Skeletal muscle tissue (tissue), 4 donors: ENCODE measurements around the gene TSPYL4. TPM values are rescaled to one million over a fixed set of nuclear protein-coding genes. Genes with fewer than 3 reads are reported as not detected.
A peak's percentile ranks its signal among the peaks of the same experiment; 100 is the strongest.

ENCODE experiments used
- H3K27ac ChIP-seq: one replicate; pipeline ENCODE4 v1.7.0; 2013; ENCODE audit warnings: mild to moderate bottlenecking, low read depth, low read length, inconsistent platforms
- H3K27me3 ChIP-seq, 3 donors: one replicate each; pipeline ENCODE4 v1.7.0; 2013; ENCODE audit warnings: low read length in 3 of 3; ENCODE audit not compliant: control insufficient read depth in 3 of 3, insufficient read depth in 3 of 3
- H3K36me3 ChIP-seq, 3 donors: one replicate each; pipeline ENCODE4 v1.7.0; 2013; ENCODE audit warnings: low read length in 3 of 3; ENCODE audit not compliant: control insufficient read depth in 3 of 3, insufficient read depth in 3 of 3
- H3K4me1 ChIP-seq, 3 donors: one replicate each; pipeline ENCODE4 v1.7.0; 2013; ENCODE audit warnings: low read length in 3 of 3, mild to moderate bottlenecking in 3 of 3; ENCODE audit not compliant: control insufficient read depth in 3 of 3, insufficient read depth in 3 of 3
- H3K4me3 ChIP-seq, 3 donors: one replicate each; pipeline ENCODE4 v1.7.0; 2013; ENCODE audit warnings: low read length in 3 of 3
- H3K9ac ChIP-seq, 3 donors: one replicate each; pipeline ENCODE4 v1.7.0; 2013; ENCODE audit warnings: low read length in 3 of 3, mild to moderate bottlenecking in 3 of 3, moderate library complexity in 2 of 3, low read depth in 1 of 3
- H3K9me3 ChIP-seq, 3 donors: one replicate each; pipeline ENCODE4 v1.7.0; 2013; ENCODE audit warnings: low read length in 3 of 3; ENCODE audit not compliant: control insufficient read depth in 3 of 3
- total RNA-seq: library from RNA; depleted of rRNA; stranded (reverse); fragments of >200 nt; gene quantifications from one replicate; pipeline ENCODE4 v1.2.3, GENCODE V29; 2014
- donor health status: Osteomylitis.

The TSPYL4 gene
- total RNA-seq, 1 donor from 2014 or later: 8.4 TPM

DNA sequence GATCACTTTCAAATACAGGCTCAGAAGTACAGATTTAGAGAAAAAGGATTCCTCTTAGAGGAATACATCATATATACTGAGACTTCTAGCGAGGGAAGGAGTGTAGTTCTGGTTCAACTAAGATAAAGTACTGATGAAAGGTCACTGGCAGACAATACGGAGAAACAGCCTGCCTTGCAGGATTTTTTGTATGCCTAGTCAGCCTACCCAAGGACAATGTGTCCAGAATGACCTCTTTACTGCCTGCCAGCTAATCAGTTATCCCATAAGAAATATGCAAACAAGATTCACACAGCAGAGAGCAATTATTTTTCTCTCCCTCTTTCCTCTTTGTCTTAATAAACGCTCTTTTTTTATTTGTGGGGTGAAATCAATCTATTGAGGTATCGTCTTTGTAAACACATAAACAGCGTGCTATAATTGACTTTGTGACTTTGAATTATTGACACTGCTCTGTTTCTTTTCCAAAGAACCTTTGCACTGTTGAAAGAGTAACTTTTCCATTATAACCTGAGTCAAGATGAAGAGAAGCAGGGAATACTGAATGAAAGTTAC is 1.4 kb upstream of the TSPYL4 start:
- Histone ChIP-seq H3K9ac (peak overlapping the region in 1 of 3 donors; percentile 72), H3K27me3 (no peaks in the 10 kb centered on the region), H3K9me3 (no peaks in the 10 kb centered on the region), H3K4me1 (peaks cover 17 to 28% (median 22%) of the 10 kb centered on the region in 3 donors), H3K27ac (no peak overlapping the region), H3K4me3 (no peak overlapping the region), H3K36me3 (peaks cover 0 to 3% (median 0%) of the 10 kb centered on the region in 3 donors)

DNA sequence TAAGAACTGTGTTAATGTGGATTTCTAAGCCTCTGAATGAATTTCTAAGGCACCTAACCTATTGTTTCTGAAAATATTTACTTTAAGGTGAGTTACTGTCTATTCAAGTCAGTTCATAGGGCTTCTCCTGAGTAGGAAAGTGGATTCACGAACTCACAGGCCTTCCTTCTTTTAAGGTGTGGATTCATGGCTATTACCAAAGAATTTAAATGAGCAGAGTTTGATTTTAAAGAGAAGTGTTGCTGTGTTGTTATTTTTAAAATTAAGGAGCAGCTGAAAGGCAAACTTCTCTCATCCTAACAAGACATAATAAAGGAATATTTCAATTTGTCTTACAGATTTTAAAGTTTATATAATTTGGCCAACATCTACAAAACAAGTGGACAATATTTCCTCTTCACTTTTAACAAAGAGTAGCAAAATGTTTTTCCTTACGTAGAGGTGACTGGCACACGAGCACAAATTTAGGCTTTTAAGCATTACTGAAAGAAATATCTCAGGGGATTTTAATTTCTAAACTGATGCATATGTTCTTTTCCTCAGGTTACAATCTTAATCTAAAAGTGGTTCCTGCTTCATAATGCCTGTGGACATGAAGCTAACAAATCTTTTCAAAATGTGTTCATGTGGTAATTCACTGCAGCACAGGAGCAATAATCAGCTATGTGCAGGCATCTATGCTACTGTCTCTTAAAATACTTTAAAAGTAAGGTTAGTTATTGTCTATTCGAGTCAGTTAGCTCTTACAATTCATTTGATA is 602 bp upstream of the TSPYL4 start:
- Histone ChIP-seq H3K4me3 (peak overlapping the region; percentile 89 to 93 (median 92)), H3K4me1 (peaks cover 17 to 28% (median 24%) of the 10 kb centered on the region in 3 donors), H3K9ac (peak overlapping the region; percentile 72 to 91 (median 86)), H3K27ac (peak overlapping the region; percentile 73), H3K27me3 (no peaks in the 10 kb centered on the region), H3K36me3 (peaks cover 0 to 3% (median 0%) of the 10 kb centered on the region in 3 donors), H3K9me3 (no peaks in the 10 kb centered on the region)

- Histone ChIP-seq H3K4me3 (peak overlapping the region; percentile 89 to 93 (median 92)), H3K4me1 (peaks cover 17 to 28% (median 24%) of the 10 kb centered on the region in 3 donors), H3K27ac (peak overlapping the region; percentile 73), H3K9me3 (no peaks in the 10 kb centered on the region), H3K9ac (peak overlapping the region; percentile 72 to 91 (median 86)), H3K27me3 (no peaks in the 10 kb centered on the region), H3K36me3 (no peaks in the 10 kb centered on the region)
These were observed 729 bp downstream of the TSPYL4 start for GRCh38 chr6:116253188-116253504.

DNA sequence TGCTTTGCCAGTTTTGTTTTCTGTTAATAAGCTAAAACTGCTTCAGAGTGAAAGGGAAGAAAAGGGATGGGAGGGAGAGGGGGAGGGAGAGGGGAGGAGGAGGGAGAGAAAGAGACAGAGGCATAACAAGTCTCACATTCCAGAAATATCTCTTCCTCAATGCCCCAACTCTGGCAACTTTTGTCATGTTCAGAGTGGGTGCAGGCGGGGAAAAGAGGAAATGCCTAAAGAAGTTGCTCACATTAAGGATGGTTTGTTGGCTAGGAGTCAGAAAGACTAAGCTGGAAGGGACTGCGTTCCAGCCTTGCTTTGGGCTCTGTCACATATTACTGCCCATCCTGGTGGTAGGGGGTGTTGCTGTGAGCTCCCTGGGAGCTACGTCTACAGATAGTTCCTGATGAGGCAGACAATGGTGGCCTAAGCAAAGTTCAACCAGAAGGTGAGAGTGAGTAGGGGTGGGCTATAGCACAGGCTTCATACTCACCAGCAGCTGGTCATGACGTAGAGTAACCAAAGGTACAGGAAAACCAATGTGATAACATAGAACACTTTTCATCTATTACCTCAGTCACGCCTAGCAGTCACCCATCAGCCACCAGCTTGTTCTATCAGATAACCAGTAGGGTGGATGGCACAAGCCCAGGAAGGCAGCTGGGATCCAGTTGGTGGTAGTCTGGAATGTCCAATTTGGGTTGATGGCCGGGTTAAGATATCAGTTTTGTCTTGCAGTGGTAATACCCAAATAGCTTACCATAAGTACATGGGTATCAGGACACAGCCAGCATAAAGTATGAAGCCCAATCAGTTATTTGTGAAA is 2.1 kb downstream of the TSPYL4 start:
- H3K9ac ChIP-seq: no peak overlapping the region
- no peak overlapping the region for H3K27ac ChIP-seq
- peak overlapping the region in 1 of 3 donors; percentile 26 for H3K4me3 ChIP-seq
- H3K36me3 ChIP-seq: no peaks in the 10 kb centered on the region
- no peaks in the 10 kb centered on the region for H3K27me3 ChIP-seq
- peaks cover 17 to 28% (median 24%) of the 10 kb centered on the region in 3 donors for H3K4me1 ChIP-seq
- no peaks in the 10 kb centered on the region for H3K9me3 ChIP-seq

- no peaks in the 10 kb centered on the region for H3K27me3 ChIP-seq
- H3K9me3 ChIP-seq: no peaks in the 10 kb centered on the region
- H3K4me3 ChIP-seq: no peak overlapping the region
- no peak overlapping the region for H3K9ac ChIP-seq
- peaks cover 2 to 3% (median 2%) of the 10 kb centered on the region in 3 donors for H3K36me3 ChIP-seq
- H3K27ac ChIP-seq: no peak overlapping the region
- H3K4me1 ChIP-seq: peaks cover 17 to 25% (median 24%) of the 10 kb centered on the region in 3 donors
These were observed 5.3 kb downstream of the TSPYL4 start for GRCh38 chr6:116248577-116248976.

DNA sequence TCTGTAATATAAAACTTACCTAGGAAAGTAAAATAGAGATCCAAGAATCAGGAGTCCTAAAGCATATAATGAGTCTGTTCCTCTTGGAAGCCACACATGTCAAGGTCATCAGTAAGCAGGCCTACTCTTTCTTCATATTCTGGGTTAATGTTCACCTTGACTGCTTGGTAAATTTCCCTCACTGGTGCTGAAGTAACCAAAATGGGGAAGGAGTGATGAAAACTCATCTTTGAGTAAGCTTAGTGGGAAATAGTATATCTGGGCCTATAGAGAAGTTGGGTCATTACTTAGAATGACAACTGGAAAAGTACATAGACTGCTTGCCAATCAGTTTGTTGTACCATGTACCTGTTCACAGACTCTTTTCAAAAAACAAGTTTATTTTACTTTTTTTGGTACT is 6.6 kb downstream of the TSPYL4 start:
- no peak overlapping the region for H3K9ac ChIP-seq
- no peaks in the 10 kb centered on the region for H3K9me3 ChIP-seq
- no peaks in the 10 kb centered on the region for H3K27me3 ChIP-seq
- H3K4me1 ChIP-seq: peaks cover 10 to 16% (median 14%) of the 10 kb centered on the region in 3 donors
- peaks cover 2 to 5% (median 3%) of the 10 kb centered on the region in 3 donors for H3K36me3 ChIP-seq
- H3K27ac ChIP-seq: no peak overlapping the region
- H3K4me3 ChIP-seq: no peak overlapping the region

GRCh38 chr6:116246089-116246488 is 7.8 kb downstream of the TSPYL4 start:
- Histone ChIP-seq H3K27me3 (no peaks in the 10 kb centered on the region), H3K4me1 (peaks cover 5 to 9% (median 7%) of the 10 kb centered on the region in 3 donors), H3K4me3 (no peak overlapping the region), H3K9me3 (no peaks in the 10 kb centered on the region), H3K36me3 (peaks cover 2 to 5% (median 3%) of the 10 kb centered on the region in 3 donors), H3K9ac (no peak overlapping the region), H3K27ac (no peak overlapping the region)

DNA sequence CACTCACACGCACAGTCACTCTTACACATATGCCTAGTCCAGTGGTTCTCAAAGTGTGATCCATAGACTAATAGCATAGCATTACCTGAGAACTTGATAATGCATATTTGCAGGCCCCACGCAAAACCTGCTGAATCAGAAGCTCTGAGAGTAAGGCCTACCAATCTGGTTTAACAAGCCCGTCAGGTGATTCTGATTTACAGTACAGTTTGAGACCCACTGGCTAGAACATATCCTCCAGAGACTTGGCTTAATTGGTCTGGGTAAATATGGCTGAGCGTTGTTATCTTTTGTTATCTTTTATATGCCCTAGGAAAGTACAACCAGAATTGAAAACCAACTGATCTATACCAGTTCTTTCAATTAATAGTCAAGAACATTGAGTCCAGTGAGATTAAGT is 9.6 kb downstream of the TSPYL4 start:
- no peak overlapping the region for H3K27ac ChIP-seq

GRCh38 chr6:116239856-116240255 is 14.0 kb downstream of the TSPYL4 start:
- no peak overlapping the region for H3K4me3 ChIP-seq
- no peak overlapping the region for H3K27ac ChIP-seq
- no peak overlapping the region for H3K9ac ChIP-seq
- H3K9me3 ChIP-seq: no peaks in the 10 kb centered on the region
- peaks cover 7 to 16% (median 15%) of the 10 kb centered on the region in 3 donors for H3K36me3 ChIP-seq
- no peaks in the 10 kb centered on the region for H3K4me1 ChIP-seq
- no peaks in the 10 kb centered on the region for H3K27me3 ChIP-seq

More for the DNA sequence above, 9.6 kb downstream of the TSPYL4 start:
- Histone ChIP-seq H3K4me3 (no peak overlapping the region), H3K9ac (no peak overlapping the region), H3K4me1 (no peaks in the 10 kb centered on the region), H3K36me3 (peaks cover 4 to 7% (median 5%) of the 10 kb centered on the region in 3 donors), H3K27me3 (no peaks in the 10 kb centered on the region), H3K9me3 (no peaks in the 10 kb centered on the region)
